ENCODE results near the gene RNF144B. TPM values are rescaled to one million over a fixed set of nuclear protein-coding genes. Genes with fewer than 3 reads are reported as not detected.

RNF144B gene
- total and polyA plus RNA-seq, 2 of the 13 experiments (the other 11 are each of a cell fraction or from before 2014, with no cell fraction given): 1.8 to 4.3 TPM

- no peak overlapping the region for H3K4me3 ChIP-seq (replicated peaks in 1 of 3; ENCODE audit: insufficient read depth in 1 of 3, low read depth in 2 of 3, low read length in 3 of 3)
- ChIA-PET CTCF (ENCODE audit: low intra/inter-chr PET ratio, low total read pairs) (no interaction called here), POLR2A (no interaction called here)
- H3K9me3 ChIP-seq (ENCODE audit: low read length): no peaks in the 10 kb centered on the region
- no peak overlapping the region for H3K9ac ChIP-seq (ENCODE audit: insufficient read depth, low read depth, low read length)
- DNase-seq (ENCODE audit: low spot score) (no peak), FAIRE-seq (no peak), ATAC-seq (no peak)
- TF ChIP-seq ZEB1 (IDR thresholded peaks at IDR 0.05; ENCODE audit: insufficient replicate concordance, low read depth): no peak
- BruUV-seq (replicated peaks): no TSS peak
- no peaks in the 10 kb centered on the region for H3K36me3 ChIP-seq (replicated peaks in 1 of 2; ENCODE audit: control insufficient read depth in 1 of 2, insufficient read depth in 2 of 2, low read length in 2 of 2)
- peaks cover 0 to 3% of the 10 kb centered on the region in 2 experiments; a peak in 1 of 5 replicates for H3K27me3 ChIP-seq (ENCODE audit: control insufficient read depth in 1 of 2, insufficient read depth in 2 of 2, low read length in 2 of 2)
- H2AFZ ChIP-seq (ENCODE audit: low read length): no peak overlapping the region
- no peak overlapping the region for H3K4me2 ChIP-seq (ENCODE audit: low read depth, low read length)
- H3K27ac ChIP-seq (ENCODE audit: extremely low read length, insufficient read depth, low read length): no peak overlapping the region
- no peaks in the 10 kb centered on the region for H3K4me1 ChIP-seq (ENCODE audit: insufficient read depth, low read length)
- intact Hi-C loops (cut with micrococcal nuclease; ENCODE audit: unreplicated experiment): no loop called here
- in situ Hi-C loops (cut with HindIII; ENCODE audit: extremely low pct_ligation_motif_present, low pct_unique_long_range_greater_than_20kb): no loop called here
- no peaks in the 10 kb centered on the region for H3K79me2 ChIP-seq (ENCODE audit: insufficient read depth, low read length)
- H4K20me1 ChIP-seq (ENCODE audit: insufficient read depth, low read length): no peaks in the 10 kb centered on the region
- WGBS (ENCODE audit: low lambda C conversion rate): 2% methylated on average over 2 of the region's 2 CpGs
Measured at GRCh38 chr6:18493925-18494324, 106.8 kb downstream of the RNF144B start.

- CTCF ChIA-PET (ENCODE audit: low intra/inter-chr PET ratio, low total read pairs): no interaction called here
Measured at GRCh38 chr6:18495236-18495635, 108.1 kb downstream of the RNF144B start.

More at GRCh38 chr6:18495236-18495635, 108.1 kb downstream of the RNF144B start:
- POLR2A ChIA-PET: no interaction called here
- no peak overlapping the region for H3K4me2 ChIP-seq (ENCODE audit: low read depth, low read length)
- BruUV-seq (replicated peaks): no TSS peak
- no peaks in the 10 kb centered on the region for H3K4me1 ChIP-seq (ENCODE audit: insufficient read depth, low read length)
- H3K4me3 ChIP-seq (replicated peaks in 1 of 3; ENCODE audit: insufficient read depth in 1 of 3, low read depth in 2 of 3, low read length in 3 of 3): no peak overlapping the region
- no peak overlapping the region for H3K27ac ChIP-seq (ENCODE audit: extremely low read length, insufficient read depth, low read length)
- H4K20me1 ChIP-seq (ENCODE audit: insufficient read depth, low read length): no peaks in the 10 kb centered on the region
- TF ChIP-seq NFYC (CRISPR knock-in tag; IDR thresholded peaks at IDR 0.05) (no peak), JUND (CRISPR knock-in tag; IDR thresholded peaks at IDR 0.05) (no peak), ZNF281 (CRISPR knock-in tag; IDR thresholded peaks at IDR 0.05; ENCODE audit: borderline replicate concordance) (no peak), NR0B2 (CRISPR knock-in tag; IDR thresholded peaks at IDR 0.05) (no peak), SRSF1 (optimal IDR thresholded peaks at IDR 0.05; ENCODE audit: low read depth, low read length) (no peak), HIC2 (CRISPR knock-in tag; IDR thresholded peaks at IDR 0.05; ENCODE audit: low read depth) (no peak), HIVEP1 (CRISPR knock-in tag; IDR thresholded peaks at IDR 0.05) (no peak), KLF16 (CRISPR knock-in tag; IDR thresholded peaks at IDR 0.05) (no peak), ZMAT3 (CRISPR knock-in tag; conservative IDR thresholded peaks at IDR 0.05) (no peak), ZNF33A (CRISPR knock-in tag; IDR thresholded peaks at IDR 0.05; ENCODE audit: borderline replicate concordance) (no peak)
- no peaks in the 10 kb centered on the region for H3K36me3 ChIP-seq (replicated peaks in 1 of 2; ENCODE audit: control insufficient read depth in 1 of 2, insufficient read depth in 2 of 2, low read length in 2 of 2)
- no peaks in the 10 kb centered on the region for H3K9me3 ChIP-seq (ENCODE audit: low read length)
- 3% methylated on average over 2 of the region's 2 CpGs for whole genome bisulfite sequencing (ENCODE audit: low lambda C conversion rate)
- in situ Hi-C loops (cut with HindIII; ENCODE audit: extremely low pct_ligation_motif_present, low pct_unique_long_range_greater_than_20kb): no loop called here
- FAIRE-seq (no peak), DNase-seq (ENCODE audit: low spot score) (no peak), ATAC-seq (no peak)
- no peak overlapping the region for H3K9ac ChIP-seq (ENCODE audit: insufficient read depth, low read depth, low read length)
- no peak overlapping the region for H2AFZ ChIP-seq (ENCODE audit: low read length)
- H3K27me3 ChIP-seq (ENCODE audit: control insufficient read depth in 1 of 2, insufficient read depth in 2 of 2, low read length in 2 of 2): peaks cover 0 to 3% of the 10 kb centered on the region in 2 experiments; a peak in 1 of 5 replicates
- intact Hi-C loops (cut with micrococcal nuclease; ENCODE audit: unreplicated experiment): no loop called here
- no peaks in the 10 kb centered on the region for H3K79me2 ChIP-seq (ENCODE audit: insufficient read depth, low read length)
